Ecto neural progenitor cell (in vitro differentiated cells): Measurements from ENCODE around the gene MRPS27.

Experiments used
- DNase-seq: peaks from one replicate; pipeline ENCODE4 v3.0.0-alpha.2; 2018; ENCODE audit warnings: low spot score

MRPS27 gene

DNA sequence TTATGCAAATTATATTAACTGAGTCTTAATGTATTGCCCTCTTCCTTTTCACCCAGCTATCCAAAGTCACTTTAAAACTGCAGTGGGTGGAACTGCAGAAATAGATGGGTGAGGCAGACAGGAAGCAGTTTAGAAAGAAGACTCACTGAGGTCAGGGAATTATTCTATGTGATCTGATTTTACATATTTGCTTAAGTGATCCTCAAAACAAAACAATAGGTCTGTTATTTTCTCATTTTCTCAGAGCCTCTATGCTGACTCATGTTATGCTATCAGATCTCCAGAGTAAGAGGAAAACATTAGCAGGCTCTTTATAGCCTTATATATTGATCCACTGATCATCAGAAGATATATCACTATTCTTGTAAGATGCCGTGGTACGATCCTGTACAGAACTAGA, 63.5 kb downstream of the MRPS27 start:
- DNase-seq = no peak

DNA sequence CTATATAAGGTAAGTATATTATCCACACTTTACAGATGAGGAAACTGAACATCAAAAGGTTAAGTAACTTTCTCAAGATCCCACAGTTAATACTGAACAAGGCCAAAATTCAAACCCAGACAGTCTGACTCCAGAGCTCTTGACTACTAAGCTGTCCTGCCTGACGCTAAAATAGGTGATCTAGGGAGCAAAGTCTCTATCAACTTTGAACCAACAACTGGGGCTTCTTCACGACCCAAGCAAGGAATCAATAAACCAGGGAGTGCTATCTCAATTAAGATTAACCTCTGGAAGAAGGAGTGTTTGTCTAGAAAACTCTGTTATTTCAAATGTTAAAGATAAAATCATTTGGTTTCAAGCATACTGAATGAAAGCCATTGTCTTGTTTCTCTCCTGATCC, 64.4 kb downstream of the MRPS27 start:
- DNase-seq = no peak

DNA sequence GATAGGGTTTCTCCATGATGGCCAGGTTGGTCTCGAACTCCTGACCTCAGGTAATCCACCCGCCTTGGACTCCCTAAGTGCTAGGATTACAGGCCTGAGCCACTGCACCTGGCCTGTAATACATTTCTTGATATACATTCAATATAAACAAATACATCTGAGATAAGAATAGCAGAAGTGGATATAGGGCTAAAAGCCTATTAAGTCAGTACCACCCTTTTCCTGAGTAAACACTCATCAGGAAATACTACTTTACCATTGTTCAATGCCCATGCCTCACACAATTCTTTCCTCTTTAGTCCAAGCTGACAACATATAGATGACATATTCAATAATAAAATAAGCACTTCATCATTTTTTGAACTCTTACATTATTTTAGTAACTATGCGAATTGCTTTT, 64.8 kb downstream of the MRPS27 start:
- no peak for DNase-seq

DNA sequence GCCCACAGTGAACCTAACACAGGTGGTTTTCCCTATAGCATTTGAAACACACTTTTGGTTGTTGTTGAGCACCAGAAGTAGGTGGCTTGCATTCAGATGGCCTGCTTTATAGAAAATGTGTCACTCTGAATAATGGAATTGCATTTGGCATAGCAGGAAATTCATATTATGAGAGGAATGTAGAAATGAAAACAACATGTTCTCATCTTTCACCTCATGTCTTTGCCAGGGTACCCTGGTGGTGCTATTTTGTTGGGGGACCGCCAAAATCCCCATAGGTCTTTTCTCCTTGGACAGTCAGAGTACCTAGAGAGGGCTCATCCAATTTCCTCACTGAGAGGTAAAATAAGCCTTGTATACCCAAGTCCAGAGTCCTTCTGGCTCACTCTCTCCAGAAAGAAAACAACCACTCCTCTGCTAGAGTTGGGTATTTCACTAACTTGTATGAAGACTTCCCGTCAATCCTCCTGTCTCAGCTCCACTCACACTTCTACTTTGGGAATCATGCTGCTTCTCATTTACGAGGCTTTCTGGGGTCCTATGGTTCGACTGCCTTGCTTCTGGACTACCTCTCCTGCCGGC, 67.4 kb downstream of the MRPS27 start:
- no peak for DNase-seq

DNA sequence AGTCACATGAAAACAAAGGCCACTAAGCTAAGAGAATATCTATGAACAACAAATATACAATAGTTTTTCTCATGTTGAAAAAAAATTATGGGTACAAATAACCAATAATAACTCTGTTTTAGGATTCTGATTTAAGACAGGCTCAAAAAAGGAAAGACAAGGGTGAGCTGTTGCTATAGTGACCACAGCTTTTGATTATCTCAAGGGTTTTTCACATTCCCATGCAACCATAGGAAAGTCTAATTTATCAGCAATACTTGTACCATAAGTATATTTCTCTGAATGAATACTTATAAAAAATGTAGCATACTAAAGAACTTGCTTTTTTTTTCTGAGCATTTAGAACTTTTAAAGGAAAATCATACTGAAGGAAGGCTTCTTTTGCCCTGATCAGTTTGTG, 68.0 kb downstream of the MRPS27 start:
- no peak for DNase-seq

DNA sequence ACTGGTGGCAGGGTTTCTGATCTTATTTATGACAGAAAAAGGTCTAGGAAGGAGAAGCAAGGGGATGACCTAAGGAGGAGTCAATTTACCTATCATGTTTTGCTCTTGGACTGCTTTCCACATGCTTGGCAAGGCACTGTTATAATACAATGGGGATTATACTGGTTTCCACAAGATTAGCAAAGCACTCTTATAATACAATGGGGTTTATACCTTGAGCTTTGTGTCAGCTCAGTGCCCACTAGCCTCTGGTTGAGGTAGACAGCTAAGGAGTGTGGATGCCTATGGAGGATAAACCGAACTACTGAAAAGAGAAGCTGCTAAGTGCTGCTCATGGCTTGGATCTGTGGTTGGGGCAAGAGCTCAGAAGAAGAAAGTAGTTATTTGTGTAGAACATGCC, 68.7 kb downstream of the MRPS27 start:
- no peak for DNase-seq

DNA sequence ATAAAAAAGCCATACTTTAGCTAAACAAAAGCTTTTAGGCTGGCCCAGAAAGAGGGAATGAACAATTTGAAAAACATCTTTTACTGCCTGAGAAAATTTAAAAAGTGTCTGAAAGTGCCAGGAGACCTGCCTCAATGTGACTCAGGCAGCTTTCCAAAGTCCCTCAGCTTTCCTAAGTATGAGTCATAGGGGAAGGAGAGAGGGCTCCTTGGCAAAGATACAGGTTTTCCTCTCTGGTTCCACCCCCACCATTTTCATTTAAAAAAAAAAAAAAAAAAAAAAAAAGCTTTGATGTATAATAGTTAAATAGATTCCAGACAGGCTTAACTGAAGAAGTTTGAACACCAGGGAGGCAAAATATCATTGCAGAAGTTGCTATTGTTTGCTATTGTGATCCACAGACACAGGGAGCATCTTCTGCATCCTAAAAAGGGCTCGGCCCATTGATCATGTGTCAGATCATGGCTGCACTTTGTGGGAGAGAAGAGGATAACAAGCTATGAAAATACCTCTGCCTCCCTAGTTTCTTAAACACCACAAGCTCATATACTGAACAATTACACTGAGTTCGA, 71.5 kb downstream of the MRPS27 start:
- no peak for DNase-seq

DNA sequence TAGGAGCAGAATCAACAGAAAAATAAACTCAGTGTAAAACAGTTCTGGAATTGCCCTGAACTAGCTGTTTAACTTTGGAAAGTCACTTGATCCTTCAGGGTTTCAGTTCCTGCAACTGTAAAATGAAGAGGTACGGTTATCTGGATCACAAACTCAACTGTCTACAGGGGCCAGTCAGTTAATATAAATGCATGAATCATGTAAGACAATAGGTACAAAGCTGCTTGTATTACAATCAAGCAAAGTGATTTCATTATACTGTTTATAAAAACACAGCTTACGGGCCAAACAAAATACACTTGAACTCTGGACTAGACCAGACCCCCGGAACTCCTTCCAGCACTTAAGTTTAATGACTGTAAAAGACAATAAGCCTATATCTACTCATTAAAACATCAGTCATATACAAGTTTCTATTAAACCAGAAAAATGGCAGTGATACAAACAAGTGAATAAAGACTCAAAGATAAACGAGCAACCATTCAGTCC, 73.0 kb downstream of the MRPS27 start:
- no peak for DNase-seq

DNA sequence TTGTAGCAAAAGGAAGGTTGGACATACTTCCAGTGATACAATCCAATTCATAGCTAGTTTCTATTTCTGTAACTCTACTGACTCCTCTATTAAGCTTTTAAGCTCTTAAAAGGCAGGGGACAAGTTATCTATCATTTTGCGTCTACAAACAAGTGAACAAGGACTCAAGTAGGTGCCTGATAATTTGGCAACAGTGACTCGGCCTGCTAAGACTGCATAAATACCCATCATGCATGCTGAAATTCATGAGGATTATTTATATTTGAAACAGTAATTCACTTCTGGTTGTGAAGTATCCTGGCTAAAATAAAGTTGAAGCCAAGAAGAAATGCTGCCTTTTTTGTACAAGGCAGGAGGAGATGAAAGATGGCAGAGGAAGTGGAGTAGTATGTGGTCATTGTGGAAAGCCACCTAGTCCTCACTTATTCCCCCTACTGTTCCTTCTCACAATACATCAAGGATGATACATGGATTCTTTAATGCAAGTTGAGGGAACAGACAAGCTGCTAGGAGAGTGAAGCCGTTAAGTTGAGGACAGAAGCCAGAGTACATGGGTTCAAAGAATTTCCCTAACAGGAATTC, 74.0 kb downstream of the MRPS27 start:
- no peak for DNase-seq

DNA sequence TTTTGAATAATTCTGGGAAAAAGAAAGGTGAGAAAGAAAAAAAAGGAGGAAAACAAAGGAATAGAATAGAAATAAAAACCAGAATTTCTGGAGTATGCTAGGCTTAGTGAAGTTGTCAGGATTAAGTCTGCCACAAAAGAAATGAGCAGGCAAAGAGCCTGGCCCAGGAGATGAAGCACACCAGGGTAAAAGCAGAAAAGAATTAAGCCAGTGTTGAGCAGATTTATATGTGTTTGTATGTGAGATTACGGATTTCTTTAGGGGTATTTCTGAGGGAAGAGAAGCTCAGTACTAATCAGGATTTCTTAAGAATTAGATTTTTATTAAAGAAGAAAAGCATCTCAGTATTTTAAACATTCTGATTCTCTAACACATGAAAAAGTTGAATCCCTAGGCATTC, 74.5 kb downstream of the MRPS27 start:
- no peak for DNase-seq

DNA sequence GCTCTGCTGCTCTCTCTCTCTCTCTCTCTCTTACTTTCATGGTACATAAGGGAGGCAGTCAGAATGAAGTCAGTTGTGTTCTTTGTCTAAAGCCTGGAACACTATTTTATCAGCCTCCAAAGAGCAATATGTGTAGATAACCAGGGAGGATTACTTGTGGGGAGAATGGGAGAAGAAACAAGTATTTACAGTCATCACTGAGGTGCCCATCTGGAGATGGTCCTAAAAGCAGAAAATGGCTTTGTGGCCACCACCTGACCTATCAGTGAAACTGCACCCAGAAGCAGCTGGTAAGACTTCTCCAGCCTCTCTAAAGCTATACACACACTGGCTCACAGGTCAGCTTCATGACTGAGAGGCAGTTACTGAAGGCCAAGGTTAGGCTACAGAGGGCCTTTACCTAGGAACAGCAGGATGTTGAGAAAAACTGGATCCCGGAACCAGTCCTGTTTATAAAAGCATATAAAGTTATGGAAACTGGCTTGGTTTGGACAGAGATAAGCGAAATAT, 75.1 kb downstream of the MRPS27 start:
- DNase-seq = peak; percentile 49

DNA sequence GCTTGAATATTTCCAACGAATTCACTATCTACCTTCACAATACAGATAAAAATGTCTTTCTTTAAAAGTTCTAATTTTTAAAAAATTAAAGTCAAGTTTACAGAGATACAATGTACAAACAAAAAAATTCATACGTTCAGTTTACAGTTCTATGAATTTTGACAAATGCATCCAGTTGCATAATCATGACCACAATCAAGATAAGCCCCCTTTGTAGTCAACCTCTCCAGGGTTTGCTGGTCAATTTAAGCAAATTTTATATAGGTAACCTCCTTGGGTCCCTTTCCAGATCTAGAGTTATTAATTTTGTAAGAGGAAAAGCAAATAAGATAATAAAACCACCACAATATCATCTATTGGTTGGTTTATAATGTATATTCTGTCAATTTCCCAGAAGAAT, 76.3 kb downstream of the MRPS27 start:
- no peak for DNase-seq

DNA sequence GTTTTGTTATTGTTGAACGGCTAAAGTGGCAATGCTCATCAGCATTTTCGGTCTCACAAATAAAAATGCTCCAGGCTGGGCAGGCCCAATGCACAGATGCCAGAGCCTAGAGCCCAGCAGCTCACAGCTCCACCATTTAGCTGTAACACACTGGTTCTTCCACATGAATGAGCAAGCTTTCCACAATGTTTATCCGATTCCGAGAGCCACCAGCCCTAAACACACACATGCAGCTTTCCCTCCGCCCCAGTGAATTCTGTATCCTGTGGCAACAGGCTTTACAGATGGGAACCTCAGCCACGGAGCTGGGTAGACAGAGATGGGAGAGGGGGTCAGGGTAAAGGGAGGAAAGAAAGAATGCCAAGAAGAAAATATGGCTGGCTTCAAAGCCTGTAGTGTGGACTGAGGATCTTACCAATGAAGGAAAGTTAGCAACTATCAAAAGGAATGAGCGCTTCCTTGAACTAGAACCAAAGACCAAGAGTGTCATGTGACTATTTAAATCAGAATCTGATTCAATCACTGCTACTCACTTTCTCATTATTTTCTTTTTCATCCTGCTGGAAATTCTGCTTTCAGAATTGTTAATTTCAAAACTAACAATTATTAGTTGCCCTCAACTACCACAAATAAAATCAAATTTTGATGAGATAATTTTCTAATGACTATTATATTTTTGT, 77.1 kb downstream of the MRPS27 start:
- DNase-seq = peak; percentile 72

DNA sequence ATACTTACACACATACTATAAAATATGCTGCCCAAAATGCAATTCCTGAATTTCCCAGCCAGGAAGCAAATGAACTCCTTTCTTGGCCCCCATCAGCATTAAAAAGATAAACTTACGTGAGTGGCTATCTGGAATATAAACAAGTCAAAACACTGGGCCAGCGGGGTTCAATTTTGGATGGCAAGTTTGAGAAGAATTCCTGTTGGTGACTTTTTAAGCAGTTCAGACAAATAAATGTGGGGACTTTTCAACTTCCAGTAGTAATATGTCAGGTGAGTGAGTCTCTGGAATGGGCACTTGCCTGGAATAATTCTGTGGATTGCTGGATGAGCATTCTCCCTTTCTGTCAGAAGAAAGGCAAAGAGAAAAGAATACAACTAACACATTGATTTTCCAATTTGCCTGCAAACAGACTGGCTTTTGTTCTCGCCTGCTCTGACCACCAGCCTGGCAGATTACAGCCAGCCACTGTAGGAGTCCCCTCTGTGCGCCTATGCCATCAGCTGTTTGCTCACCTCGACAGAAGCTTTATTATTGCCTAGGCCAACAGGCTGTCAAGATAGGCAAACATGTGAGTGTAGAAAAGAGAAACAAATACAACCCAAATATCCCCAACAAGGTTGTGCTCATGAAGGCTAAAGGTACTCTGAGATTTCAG, 78.6 kb downstream of the MRPS27 start:
- DNase-seq = no peak

DNA sequence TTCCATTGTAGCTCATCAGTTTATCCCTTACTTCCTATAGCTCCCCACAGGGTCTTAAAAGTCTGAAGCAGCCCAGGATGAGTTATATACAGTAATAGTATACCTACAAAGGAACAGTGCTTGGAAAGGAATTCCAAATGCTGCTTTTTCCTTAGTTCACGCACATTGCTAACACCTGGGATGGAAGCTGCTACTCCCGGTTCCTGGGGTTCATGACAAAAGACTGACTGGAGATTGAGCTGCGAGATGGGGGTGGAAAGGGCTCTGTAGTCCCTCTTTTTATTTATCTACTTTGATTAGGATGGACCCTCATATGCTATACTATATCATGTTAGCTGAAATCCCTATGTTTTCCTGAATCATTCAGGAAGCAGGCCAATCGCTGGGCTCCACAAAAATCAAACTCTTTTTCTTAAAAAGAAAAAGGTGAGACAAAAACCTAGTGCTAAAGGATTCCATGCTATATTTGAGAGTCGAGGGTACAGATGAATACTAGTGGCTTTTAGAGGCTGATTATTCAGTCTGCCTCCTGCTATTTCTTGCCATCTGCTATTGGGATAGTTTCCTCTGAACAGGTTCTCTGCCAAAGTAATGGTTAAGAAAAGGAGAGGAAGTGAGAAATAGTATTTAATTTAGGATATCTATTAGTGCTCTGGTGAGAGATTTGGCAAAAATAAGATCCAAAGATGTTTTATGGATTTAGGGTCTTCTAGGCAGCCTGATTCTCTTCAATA, 81.2 kb downstream of the MRPS27 start:
- no peak for DNase-seq

DNA sequence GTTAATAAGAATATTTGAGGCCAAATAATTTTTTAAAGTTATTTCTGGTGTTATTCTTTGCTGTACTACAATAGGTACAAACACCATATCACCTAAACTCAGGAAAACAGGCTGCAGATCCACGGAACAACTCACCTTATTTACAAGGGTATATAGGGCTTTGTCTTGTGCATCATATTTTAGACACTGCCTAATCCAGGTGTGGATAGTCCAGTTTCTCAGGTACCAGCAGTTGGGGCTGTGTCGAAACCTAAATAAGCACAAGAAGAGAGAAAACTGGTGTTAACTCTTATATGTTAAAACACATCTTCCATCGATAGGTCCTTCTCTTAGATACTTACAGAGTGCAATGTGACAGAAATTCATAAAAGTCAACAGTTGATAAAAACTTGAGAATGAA, 82.2 kb downstream of the MRPS27 start:
- no peak for DNase-seq

DNA sequence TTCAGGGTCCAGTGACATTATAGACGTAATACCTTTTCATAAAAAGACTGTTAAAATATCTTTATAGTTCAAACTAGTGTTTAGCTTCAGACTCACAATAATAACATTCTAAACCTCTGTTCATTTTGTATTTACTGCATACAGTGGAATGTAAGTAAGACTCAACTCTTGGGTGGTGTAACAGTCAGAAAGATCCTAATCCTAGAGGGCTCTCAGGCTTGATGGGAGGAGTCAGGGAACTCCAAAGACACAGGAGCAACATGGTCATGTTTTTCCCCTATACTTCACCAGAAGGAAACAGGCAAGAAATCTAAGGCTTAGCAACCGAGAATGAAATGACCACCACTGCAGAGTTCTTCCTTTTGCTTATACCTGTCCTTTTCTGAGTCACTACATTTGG, 82.6 kb downstream of the MRPS27 start:
- DNase-seq = no peak

DNA sequence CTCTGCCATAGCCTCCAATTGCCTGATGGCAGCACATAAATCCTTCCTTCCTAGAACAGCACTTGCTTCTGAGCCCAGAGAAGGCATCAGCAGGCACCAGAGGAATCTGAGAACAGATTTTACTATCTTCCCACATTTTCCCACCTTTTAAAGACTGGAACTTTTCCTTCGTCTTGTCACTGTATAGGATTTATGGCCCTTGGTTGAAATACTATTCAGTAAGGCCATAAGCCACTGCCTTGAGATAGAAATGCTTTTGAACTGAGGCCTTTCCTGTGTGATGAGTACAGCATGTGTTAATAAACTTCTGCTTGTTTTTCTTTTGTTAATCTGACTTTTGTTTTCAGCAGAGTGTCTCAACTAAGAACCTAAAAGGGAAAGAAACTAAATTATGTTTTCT, 84.3 kb downstream of the MRPS27 start:
- no peak for DNase-seq

DNA sequence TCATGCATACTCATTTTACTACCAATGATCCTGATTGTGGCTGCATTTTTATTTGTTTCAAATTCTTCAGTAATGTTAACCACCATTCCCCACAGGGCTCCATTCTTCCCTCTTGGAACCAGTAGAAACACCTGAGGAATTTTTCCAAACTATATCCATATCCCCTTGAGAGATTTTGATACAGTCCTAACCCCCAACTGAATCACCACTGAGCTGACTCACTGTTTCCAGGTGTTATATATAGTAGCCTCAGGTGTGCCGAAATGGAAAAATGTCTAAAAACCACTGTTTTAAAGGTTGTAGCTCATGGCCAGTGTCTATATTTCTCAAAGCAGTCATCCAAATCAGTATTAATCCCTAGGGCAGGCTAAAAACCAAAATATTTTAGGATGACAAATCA, 85.2 kb downstream of the MRPS27 start:
- no peak for DNase-seq

DNA sequence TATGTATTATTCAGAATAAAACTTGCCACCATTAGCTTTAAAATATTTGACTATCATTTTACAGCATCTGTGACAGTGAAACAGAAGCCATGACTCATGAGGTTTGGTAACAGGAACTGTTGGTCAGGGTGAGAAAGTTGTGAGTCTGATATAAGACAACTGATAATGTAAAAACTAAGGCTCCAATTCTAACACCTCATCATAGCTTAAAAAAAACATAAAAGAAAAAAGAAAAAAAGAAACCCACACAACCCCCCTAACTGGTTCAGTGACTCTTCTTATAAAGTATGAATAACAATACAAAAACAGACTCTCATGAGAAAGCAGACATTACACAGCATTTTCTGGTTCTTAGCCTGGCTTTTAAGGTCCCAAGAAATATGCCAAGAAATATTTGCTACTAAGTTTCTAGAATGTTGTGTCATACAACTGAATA, 85.8 kb downstream of the MRPS27 start:
- DNase-seq = no peak

DNA sequence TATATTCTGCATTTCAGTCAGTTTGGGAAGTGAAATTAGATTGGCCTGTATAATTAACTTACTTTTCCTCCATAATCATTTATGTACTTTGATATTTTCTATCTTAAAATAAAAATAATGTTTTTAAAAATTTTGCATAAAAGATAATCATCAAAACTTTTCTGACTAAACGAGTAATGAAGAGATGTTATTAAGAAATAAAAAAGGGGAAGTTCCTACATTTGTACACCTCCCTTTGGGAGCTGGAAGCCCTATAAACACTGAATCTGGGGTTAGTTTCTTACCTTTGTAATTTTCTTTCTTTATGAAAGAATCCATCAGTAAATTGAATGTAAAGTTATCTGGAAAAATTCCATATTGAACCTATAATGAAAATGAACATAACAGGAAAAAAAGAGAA, 86.2 kb downstream of the MRPS27 start:
- no peak for DNase-seq

DNA sequence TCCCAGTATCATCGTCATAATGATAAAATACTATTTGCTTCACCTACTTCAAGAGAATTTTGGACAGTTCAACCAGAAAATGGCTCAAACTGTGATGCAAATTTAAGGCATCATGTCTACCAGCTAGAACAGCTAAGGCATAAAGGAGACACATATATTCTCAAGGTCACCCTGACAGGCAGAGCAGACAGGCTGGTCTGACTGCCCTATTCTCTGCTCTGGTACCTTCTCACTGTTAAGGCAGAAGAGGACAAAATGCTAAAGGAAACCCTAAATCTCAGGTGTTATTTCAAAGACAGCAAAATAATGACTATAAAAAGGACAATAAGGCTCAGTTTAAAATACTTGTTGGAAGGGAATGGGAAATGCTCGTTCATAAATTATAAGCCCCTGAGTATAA, 87.2 kb downstream of the MRPS27 start:
- DNase-seq = no peak
